Activated gamma-delta T cell (primary cell): ENCODE data around the gene DGUOK.

Experiments used
- DNase-seq: peaks from one replicate; lab custom pipeline; 2025; lab: John Stamatoyannopoulos, UW

The DGUOK gene

DNA sequence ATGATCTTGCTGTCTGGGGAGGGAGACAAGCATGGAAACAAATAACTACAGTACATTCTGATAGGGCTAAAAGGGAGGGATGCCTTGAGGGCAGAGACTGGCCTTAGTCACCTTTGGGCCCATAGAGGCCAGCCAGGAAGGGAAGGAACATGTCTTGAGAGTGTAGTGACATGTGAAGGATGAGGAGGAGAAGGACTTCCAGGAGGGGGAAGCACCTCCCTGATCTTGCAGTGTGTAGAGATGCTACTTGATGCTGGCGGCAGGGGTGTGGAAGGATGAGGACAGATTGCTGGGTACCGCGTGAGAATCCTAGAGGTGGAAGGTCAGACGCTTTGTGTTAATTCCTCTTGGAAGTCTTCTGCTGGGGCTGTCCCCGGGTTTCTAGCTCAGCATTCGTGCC, 71.1 kb downstream of the DGUOK start:
- no peak for DNase-seq

DNA sequence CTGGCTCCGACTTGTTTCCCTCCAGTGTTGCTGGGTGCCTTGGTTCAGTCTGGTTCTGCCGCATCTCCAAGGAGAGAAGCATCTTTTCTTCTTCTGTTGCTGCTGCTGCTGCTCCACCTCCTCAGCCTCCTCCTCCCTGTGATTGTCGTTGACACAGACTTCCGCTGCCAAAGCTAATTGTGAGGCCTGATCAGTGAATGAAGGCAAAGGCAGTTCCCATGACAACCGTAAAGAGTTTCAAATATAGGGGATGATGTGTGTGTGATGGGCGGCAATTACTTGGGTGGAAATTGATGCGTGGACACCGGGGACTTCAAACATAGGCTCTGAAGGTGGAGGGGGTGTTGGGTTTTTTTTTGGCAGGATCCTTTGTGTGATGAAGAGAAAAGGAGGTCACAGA, 71.8 kb downstream of the DGUOK start:
- DNase-seq, result no peak

DNA sequence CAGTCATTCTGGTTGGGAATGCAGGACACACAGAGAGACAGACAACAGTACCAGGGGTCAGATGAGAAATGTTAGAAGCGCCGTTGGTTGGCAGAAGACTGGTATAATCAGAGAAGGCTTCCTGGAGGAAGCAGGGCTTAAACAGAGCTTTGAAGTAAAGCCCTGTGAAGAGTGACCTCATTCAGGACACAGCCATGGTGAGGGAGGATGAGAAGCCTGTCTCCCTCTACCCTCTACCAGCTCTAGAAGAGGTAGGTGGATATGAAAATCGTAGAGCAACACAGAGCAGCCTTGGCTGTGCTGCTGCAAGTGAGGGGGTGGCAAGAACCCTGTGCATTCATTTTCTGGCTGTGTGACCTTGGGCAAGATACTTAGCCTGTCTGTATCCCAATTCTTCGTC, 72.3 kb downstream of the DGUOK start:
- no peak for DNase-seq

DNA sequence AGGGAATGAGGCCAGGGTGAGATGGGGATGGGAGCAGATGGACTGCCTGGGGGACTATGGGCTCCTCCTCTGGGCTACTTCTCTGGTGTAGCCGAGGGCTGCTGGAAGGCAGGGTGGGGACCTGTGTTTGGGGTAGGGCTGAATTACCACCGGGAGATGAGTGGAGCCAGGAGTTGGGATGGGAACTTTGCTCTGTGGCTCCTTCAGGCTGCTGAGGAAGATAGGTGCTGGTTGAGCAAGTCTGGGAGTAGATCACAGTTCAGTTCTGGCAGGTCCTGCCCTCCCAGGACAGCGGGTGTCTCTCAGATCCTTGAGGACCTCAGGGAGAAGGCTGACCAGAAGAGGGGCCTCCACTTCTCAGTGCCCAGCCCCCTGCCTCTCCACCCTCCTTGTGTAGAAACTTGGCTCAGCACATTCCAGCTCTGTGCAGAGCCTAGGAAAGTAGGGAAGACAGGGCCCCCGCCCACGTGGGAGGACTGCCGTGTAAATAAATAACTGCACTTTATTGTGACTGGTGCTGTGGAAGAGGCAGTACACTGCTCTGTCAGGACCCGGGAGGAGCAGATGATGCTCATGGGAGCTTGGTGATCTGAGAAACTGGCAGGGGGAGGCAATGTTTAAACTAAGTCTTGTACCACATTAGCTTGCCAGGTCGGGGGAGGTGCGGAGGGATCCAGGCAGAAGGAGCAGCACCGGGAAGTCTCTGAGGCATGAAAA, 73.4 kb downstream of the DGUOK start:
- no peak for DNase-seq

DNA sequence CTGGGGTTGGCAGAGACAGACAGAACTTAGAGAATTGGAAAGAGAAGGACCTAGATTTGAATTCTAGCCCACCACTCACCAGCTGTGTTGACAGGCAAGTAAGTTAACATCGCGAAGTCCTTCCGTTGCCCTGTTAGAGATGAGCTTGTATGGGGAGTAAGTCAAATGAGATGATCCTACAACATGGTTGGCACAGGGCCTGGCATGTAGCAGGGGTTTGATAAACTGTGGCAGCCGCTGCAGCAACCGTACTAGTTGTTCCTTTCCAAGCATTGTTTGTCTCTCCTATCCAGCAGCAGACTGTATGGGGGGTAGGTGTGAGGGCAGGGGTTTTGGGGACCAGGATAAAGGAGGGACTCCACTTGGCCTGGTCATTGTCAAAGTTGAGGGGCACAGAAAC, 74.0 kb downstream of the DGUOK start:
- DNase-seq, result no peak

DNA sequence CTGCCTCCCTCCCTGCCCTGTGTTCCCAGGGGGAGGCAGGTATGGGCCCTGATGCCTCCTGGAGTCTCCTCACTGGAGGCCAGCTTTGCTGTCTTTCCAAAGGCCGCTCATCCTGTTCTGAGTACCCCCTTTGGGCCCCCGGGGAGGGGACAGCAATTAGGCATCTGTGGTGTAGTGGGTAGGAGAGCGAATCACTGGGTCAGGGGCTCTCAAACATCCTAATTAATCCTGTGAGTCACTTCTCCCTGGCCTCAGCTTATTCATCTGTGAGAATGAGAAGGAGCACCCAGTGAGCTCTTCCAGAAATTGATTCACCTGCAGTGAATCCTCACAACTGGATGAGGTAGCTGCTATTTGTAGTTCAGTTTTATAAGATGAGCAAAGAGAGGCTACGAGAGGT, 74.4 kb downstream of the DGUOK start:
- DNase-seq, result no peak

DNA sequence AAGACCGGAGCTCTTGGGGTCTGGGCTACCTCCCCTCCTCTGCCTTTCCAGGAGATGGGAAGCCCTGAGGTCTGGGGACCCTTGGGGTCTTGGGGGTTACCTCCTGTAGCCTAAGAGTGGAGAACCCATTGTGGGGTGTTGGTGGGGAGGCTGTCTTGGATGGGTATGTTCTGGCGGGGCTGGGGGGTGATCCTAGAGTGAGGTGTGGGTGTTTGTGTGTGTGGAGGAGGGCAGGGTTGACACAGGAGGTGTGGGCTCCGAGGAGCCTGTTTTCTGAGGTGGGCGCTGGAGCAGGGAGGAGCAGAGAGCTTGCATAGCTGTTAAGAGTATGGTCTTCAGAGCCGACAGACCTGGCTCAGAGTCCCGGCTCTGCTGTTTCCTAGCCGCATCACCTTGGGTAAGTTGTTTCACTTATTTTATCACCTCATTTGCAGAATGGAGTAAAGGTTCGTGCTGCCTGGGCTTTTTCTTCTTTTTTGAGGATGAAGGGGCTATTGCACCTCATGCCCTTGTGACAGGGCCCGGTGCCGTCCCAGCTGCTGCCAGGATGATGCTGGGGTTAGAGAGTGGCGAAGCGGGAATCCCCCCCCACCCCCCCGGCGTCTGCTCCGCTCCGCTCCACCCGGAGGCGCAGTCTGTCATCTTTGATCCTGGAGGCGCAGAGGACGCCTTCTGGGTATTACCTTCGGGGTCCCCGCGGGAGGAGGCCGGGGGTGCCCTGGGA, 75.3 kb downstream of the DGUOK start:
- no peak for DNase-seq

DNA sequence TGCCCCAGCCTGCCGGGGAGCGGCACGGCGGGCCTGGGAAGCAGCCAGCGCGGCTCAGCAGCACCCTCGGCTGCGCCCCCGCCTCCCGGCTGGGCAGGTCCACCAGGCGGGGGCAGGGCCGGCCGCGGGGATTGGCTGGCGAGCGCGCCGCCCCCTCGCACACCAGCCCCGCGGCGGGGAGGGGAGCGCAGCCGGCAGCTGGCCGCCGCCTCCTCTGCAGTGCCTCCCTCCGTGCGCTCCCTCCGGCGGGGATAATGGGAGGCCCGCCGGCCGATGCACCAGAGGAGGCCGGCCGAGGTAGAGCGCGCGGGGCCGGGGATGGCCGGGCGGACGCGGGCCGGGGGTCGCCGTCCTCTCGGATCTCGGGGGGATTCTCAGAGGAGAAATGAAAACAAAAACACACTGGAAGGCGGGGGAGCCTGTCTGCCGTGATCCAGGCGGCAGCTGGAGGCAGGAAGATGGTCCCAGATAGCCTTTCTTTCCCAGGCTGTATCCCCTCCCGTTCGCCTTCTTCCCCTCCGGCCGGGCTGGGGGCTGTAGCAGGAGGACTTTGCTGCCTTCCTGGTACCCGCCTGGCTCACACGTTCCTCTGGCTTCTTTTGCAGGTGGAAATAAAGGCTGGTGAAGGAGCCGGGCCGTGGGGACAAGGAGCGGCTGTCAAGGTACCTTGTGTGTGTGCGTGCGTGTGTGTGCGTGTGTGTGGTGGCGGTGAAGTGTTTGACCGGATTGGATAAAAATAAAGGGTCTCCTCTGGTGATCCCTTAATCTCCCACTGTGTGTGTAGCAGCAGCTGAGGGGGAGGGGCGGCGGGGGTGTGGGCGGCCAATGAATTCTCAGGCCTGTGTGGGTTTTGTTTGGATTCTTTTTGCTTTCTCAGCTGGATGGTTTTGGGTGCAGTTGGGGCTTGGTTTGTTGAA, 76.1 kb downstream of the DGUOK start:
- peak; percentile 74 for DNase-seq

DNA sequence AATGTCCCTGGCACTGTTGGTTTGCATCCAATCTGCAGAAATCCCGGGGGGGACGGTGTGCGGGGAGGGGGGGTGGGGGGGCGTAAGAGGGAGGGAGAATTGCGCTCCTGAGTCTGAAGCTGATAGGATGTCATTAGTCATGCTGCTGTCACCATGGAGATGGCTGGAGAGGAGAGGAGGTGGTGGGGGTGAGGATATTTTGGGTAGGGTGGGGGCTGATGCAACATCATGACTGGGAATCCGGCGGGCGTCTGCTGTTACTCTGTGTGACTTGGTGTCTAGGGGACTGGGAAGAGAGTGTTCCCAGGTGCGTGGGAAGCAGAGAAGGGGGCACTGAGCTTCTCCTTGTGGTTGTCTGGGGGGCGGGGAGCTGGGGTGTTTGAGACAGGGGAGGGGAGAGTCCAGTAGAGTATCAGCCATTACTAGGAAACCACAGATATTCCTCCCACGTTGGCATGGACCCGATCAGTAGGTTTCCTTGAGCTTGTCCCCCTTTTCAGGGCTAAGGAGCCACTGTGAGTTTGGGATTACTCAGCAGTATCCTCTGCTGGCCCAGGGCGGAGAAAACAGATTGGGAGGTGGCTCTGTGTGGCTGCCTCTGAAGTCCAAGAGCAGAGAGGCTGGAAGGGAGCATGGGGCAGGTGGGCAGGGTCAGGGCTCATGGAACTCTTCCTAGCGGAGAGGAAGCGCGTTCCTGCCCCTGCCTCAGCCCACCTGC, 77.0 kb downstream of the DGUOK start:
- no peak for DNase-seq

DNA sequence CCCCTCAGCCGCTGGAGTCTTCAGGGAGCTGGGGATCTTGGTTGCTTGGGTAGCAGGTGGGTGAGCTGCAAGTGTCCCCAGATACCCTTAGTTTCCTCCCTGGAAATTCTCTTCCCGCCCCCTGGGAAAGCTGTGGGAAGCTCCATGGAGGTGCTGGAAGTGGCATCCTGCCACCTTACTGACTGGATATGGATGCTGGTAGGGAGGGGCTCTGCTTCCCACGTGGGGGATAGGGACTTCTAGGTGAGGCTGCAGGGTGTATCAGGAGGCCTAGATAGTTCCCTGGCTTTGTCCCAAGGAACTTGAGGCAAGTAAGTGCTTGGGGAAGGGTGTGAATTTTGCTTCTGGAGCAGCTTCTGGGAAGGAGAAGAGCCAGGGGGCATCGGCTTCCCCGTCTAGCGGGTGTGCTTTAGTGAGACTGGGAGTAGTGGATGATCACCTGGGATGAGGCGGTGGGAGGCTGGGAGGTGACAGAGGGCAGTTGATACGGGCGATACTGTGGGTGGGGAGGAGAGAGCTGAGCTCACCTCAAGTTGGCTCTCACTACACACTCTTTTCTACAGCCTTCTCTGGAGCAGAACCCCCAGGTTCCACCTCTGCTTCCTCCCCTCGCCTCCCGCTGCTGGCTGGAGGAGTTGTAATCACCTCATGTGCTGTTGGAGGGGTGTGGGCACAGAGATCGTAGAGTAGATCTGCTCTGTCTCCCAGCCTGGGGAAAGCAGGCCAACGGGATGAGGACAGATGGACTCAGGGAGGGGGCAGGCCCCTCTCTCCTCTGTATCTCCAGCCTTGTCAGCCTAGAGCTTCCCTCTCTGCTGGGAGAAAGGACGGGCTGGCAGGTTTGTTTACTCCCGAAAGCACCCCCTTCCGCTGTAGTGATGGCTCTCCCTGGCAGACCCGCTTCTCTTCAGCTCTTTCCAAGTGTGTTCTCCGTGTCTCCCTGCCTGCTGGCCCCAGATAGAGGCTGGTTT, 77.8 kb downstream of the DGUOK start:
- no peak for DNase-seq

DNA sequence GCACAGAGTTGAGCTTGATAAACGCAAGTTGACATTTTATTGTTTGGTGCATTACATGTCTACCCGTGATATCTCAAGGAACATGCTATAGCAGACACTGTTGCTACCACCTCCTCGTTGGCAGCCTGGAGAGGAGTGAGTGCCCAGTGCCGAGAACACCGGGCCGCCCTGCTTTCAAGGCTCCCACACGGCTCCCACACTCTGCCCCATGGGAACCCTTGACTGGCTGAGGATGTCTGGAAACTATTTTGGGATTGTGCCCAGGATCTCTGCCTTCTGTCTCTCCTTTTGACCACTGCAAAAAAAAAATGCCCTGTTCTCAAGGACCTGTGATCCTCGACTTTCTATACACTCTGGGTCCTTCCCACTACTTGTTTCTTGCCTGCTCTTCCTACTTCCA, 79.1 kb downstream of the DGUOK start:
- no peak for DNase-seq

DNA sequence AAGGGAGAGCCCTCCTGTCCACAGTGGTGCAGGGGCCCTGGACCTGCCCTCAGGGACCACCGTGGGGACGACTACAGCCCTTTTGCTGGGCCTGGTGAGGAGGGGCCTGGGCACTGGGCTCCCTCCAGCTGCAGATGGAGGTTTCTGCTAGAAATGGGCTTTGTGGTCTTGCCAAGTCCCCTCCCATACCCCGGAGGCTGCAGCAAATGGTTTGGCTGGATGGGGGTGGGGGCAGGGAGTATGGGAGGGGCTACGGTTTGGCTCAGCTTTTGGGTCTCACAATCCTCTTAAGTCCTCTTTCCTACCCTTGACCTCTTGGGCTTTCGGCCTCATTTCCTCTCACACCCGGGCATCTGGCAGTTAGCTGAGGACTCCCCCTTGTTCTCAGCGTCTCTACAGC, 79.8 kb downstream of the DGUOK start:
- DNase-seq, result no peak

DNA sequence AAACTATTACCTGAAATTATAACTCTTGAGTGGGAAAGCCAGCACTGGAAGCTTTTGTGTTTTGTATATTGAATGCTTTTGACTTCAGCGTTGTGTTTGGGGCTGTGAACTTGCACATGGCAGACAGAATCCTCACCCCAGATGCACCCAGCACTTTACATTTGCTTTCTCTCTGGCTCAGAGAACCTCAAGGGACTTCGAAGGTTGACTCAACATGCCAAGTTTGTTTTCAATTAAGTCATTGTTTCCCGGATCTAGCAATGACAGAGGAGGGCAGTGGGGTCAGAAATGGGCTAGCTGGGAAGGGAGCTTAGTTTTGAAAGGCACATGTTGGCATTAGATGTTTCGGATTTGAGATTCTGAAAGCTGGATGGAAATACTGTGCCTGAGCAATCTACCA, 80.4 kb downstream of the DGUOK start:
- DNase-seq, result no peak

DNA sequence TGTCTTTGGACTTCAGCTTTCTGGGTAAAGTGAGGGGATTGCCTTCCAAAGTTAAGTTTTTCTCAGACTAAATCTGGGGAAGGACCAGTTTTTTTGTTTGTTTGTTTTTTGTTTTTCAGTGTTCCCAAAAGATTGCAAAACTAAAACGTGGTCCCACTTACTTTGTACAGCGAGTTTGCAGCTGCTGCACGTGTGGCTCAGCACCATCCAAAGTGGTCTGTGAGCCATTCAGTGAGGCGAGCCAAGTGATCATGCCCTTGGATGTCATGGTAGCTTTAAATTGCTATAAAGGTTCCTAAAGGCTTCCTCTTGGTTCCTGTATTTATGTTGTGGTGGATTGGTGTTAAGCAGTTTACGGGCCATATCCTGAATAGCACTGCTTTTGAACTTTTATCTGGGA, 81.0 kb downstream of the DGUOK start:
- no peak for DNase-seq
